Liver (tissue), 9 donors: ENCODE measurements around the gene GPR55. TPM values are rescaled to one million over a fixed set of nuclear protein-coding genes. Genes with fewer than 3 reads are reported as not detected.

Source experiments
- DNase-seq: peaks from one replicate; pipeline ENCODE4 v3.0.0-alpha.2; 2017; ENCODE audit warnings: low spot score
- H3K27ac ChIP-seq, 2 donors: one replicate each; pipeline ENCODE4 v1.7.0; 2013; ENCODE audit warnings: inconsistent platforms in 2 of 2, low read length in 2 of 2, control low read depth in 1 of 2, low read depth in 1 of 2, mild to moderate bottlenecking in 1 of 2
- H3K27me3 ChIP-seq, 4 donors: one replicate each; pipeline versions ENCODE4 v1.6.1 to v1.7.0; 2013; ENCODE audit warnings: low read length in 3 of 4, inconsistent platforms in 1 of 4, mild to moderate bottlenecking in 1 of 4, moderate library complexity in 1 of 4; ENCODE audit not compliant: control insufficient read depth in 4 of 4, insufficient read depth in 4 of 4
- H3K36me3 ChIP-seq, 4 donors: one replicate each; pipeline versions ENCODE4 v1.6.1 to v1.7.0; 2013; ENCODE audit warnings: low read length in 3 of 4, mild to moderate bottlenecking in 3 of 4, low read depth in 1 of 4, moderate library complexity in 1 of 4; ENCODE audit not compliant: control insufficient read depth in 4 of 4, insufficient read depth in 3 of 4
- H3K4me1 ChIP-seq, 4 donors: one replicate each; pipeline versions ENCODE4 v1.6.1 to v1.7.0; 2013; ENCODE audit warnings: low read length in 3 of 4, mild to moderate bottlenecking in 3 of 4, moderate library complexity in 1 of 4; ENCODE audit not compliant: control insufficient read depth in 4 of 4, insufficient read depth in 4 of 4
- H3K4me3 ChIP-seq, 3 donors: one replicate each; pipeline versions ENCODE4 v1.6.1 to v1.7.0; 2013; ENCODE audit warnings: low read length in 3 of 3, control low read depth in 1 of 3, low read depth in 1 of 3, mild to moderate bottlenecking in 1 of 3
- H3K9ac ChIP-seq, 2 donors: one replicate each; pipeline ENCODE4 v1.7.0; 2013; ENCODE audit warnings: low read length in 2 of 2, mild to moderate bottlenecking in 2 of 2, moderate library complexity in 2 of 2, control low read depth in 1 of 2, low read depth in 1 of 2
- H3K9me3 ChIP-seq, 4 donors: one replicate each; pipeline versions ENCODE4 v1.6.1 to v1.7.0; 2013; ENCODE audit warnings: low read length in 3 of 4; ENCODE audit not compliant: control insufficient read depth in 4 of 4
- CTCF ChIP-seq: fragments of 150-350 bp; IDR thresholded peaks from 2 replicates; pipeline ENCODE4 v1.5.1; 2017; ENCODE audit warnings: improper control_type of control experiment, low read depth, low read length; ENCODE audit not compliant: missing input control
- EGR1 ChIP-seq, 2 donors: IDR thresholded peaks; 2 replicates each; pipeline ENCODE4 v1.6.1; 2016 to 2018; ENCODE audit warnings: antibody characterized with exemption in 2 of 2, low read depth in 2 of 2
- FOXA1 ChIP-seq: IDR thresholded peaks from 2 replicates; pipeline ENCODE4 v1.6.1; 2016; ENCODE audit warnings: antibody characterized with exemption
- FOXA2 ChIP-seq: IDR thresholded peaks from 2 replicates; pipeline ENCODE4 v1.6.1; 2016; ENCODE audit warnings: antibody characterized with exemption
- GABPA ChIP-seq, 2 donors: IDR thresholded peaks in 1 of 2; conservative IDR thresholded peaks in 1 of 2; 2 replicates each; pipeline ENCODE4 v1.6.1; 2016; ENCODE audit warnings: antibody characterized with exemption in 2 of 2, mild to moderate bottlenecking in 1 of 2, moderate library complexity in 1 of 2
- HNF4A ChIP-seq, 2 donors: conservative IDR thresholded peaks; 2 replicates each; pipeline ENCODE4 v1.6.1; 2016; ENCODE audit warnings: antibody characterized with exemption in 2 of 2, mild to moderate bottlenecking in 2 of 2
- HNF4G ChIP-seq: IDR thresholded peaks from 2 replicates; pipeline ENCODE4 v1.6.1; 2016; ENCODE audit warnings: antibody characterized with exemption
- JUND ChIP-seq, 2 donors: IDR thresholded peaks; 2 replicates each; pipeline ENCODE4 v1.6.1; 2016; ENCODE audit warnings: antibody characterized with exemption in 2 of 2
- MAX ChIP-seq: IDR thresholded peaks from 2 replicates; pipeline ENCODE4 v1.6.1; 2016; ENCODE audit warnings: antibody characterized with exemption
- NR2F2 ChIP-seq: IDR thresholded peaks from 2 replicates; pipeline ENCODE4 v1.6.1; 2016; ENCODE audit warnings: antibody characterized with exemption
- RAD21 ChIP-seq, 2 donors: IDR thresholded peaks; 2 replicates each; pipeline ENCODE4 v1.6.1; 2016; ENCODE audit warnings: antibody characterized with exemption in 2 of 2, mild to moderate bottlenecking in 2 of 2
- REST ChIP-seq: IDR thresholded peaks from 2 replicates; pipeline ENCODE4 v1.6.1; 2016; ENCODE audit warnings: antibody characterized with exemption, mild to moderate bottlenecking
- RXRA ChIP-seq, 2 donors: IDR thresholded peaks; 2 replicates each; pipeline ENCODE4 v1.6.1; 2017 to 2018; ENCODE audit warnings: antibody characterized with exemption in 2 of 2, mild to moderate bottlenecking in 1 of 2
- SP1 ChIP-seq: IDR thresholded peaks from 2 replicates; pipeline ENCODE4 v1.6.1; 2018; ENCODE audit warnings: antibody characterized with exemption, mild to moderate bottlenecking
- TAF1 ChIP-seq: conservative IDR thresholded peaks from 2 replicates; pipeline ENCODE4 v1.6.1; 2016; ENCODE audit warnings: antibody characterized with exemption, mild to moderate bottlenecking
- YY1 ChIP-seq: IDR thresholded peaks from 2 replicates; pipeline ENCODE4 v1.6.1; 2016; ENCODE audit warnings: antibody characterized with exemption, mild to moderate bottlenecking
- WGBS: extraction: QIAGEN DNeasy Blood & Tissue Kit; methylation state at CpG from one replicate; pipeline ENCODE4 v1.1.7; 2013; 5-methylcytosine and 5-hydroxymethylcytosine counted together
- polyA plus RNA-seq, 2 donors: library from polyadenylated mRNA; stranded (reverse) in 1 of 2; unstranded in 1 of 2; fragments of 200-250 nt in 1 of 2; fragments of >200 nt in 1 of 2; fragmentation: Nextera tagmentation in 1 of 2; extraction: Ambion mirVana in 1 of 2; gene quantifications; one replicate each; pipeline versions ENCODE4 v1.2.1 to v1.2.3, GENCODE V29; 2013 to 2015
- total RNA-seq, 2 donors: library from RNA; depleted of rRNA; stranded (reverse); fragments of >200 nt; gene quantifications; one replicate each; pipeline ENCODE4 v1.2.3, GENCODE V29; 2014
- TF ChIP-seq, protein P1 (sequence below): IDR thresholded peaks from 2 replicates; pipeline ENCODE4 v1.6.1; 2016; ENCODE audit warnings: antibody characterized with exemption
- TF ChIP-seq, protein P2 (sequence below): IDR thresholded peaks from 2 replicates; pipeline ENCODE4 v1.6.1; 2016; ENCODE audit warnings: antibody characterized with exemption
- donor health status: healthy.
- donor health status: healthy.
- donor health status: healthy.
- donor health status: healthy.
- donor health status: healthy.

The GPR55 gene
- total and polyA plus RNA-seq, 4 donors: 0.05 to 0.17 (median 0.10) TPM; not detected in 1

DNA sequence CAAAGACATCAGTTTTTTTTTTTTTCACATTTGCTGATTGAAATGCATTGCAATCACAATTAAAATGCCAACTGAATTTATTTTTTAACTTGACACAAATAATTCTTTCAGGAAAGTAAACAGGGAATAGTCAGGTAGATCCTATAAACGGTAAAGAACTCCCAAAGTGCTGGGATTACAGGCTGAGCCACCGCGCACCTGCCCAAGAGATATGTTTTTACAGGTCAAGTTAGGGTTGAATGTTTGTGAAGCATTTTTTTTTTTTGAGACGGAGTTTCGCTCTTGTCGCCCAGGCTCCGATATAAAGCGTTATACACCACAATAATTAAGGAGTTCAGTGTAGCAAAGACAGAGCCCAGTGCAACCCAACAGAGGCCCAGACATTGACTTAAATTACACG lies 45.2 kb downstream of the GPR55 start:
- no peaks in the 10 kb centered on the region for H3K27me3 ChIP-seq
- no peaks in the 10 kb centered on the region for H3K4me1 ChIP-seq
- no peak overlapping the region for H3K27ac ChIP-seq
- no peaks in the 10 kb centered on the region for H3K9me3 ChIP-seq
- no peak overlapping the region for H3K9ac ChIP-seq
- DNase-seq: no peak
- H3K4me3 ChIP-seq: no peak overlapping the region
- 85% methylated on average over 9 of the region's 9 CpGs for WGBS
- TF ChIP-seq TAF1 (no peak), NR2F2 (no peak), RAD21 (IDR thresholded peaks at IDR 0.05) (no peak), SP1 (no peak)
- H3K36me3 ChIP-seq: peaks cover 0 to 2% (median 0%) of the 10 kb centered on the region in 4 donors

- no peak overlapping the region for H3K27ac ChIP-seq
- 76% methylated on average over 11 of the region's 11 CpGs for WGBS
- no peaks in the 10 kb centered on the region for H3K4me1 ChIP-seq
- no peak overlapping the region for H3K9ac ChIP-seq
- H3K27me3 ChIP-seq: no peaks in the 10 kb centered on the region
- DNase-seq: no peak
- no peaks in the 10 kb centered on the region for H3K9me3 ChIP-seq
- H3K4me3 ChIP-seq: no peak overlapping the region
- TF ChIP-seq FOXA1 (no peak), TAF1 (no peak), MAX (no peak), NR2F2 (no peak), GABPA (IDR thresholded peaks at IDR 0.05 in 1 of 2, conservative IDR thresholded peaks at IDR 0.05 in 1 of 2) (no peak), RXRA (IDR thresholded peaks at IDR 0.05) (no peak), CTCF (no peak), HNF4A (conservative IDR thresholded peaks at IDR 0.05) (no peak), YY1 (no peak), SP1 (no peak), REST (no peak), FOXA2 (no peak), JUND (IDR thresholded peaks at IDR 0.05) (no peak), EGR1 (IDR thresholded peaks at IDR 0.05; ENCODE audit: low read depth in 2 of 2) (no peak), RAD21 (IDR thresholded peaks at IDR 0.05) (no peak), HNF4G (no peak)
- TF ChIP-seq, protein P1, sequence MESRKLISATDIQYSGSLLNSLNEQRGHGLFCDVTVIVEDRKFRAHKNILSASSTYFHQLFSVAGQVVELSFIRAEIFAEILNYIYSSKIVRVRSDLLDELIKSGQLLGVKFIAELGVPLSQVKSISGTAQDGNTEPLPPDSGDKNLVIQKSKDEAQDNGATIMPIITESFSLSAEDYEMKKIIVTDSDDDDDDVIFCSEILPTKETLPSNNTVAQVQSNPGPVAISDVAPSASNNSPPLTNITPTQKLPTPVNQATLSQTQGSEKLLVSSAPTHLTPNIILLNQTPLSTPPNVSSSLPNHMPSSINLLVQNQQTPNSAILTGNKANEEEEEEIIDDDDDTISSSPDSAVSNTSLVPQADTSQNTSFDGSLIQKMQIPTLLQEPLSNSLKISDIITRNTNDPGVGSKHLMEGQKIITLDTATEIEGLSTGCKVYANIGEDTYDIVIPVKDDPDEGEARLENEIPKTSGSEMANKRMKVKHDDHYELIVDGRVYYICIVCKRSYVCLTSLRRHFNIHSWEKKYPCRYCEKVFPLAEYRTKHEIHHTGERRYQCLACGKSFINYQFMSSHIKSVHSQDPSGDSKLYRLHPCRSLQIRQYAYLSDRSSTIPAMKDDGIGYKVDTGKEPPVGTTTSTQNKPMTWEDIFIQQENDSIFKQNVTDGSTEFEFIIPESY: no peak
- TF ChIP-seq, protein P2, sequence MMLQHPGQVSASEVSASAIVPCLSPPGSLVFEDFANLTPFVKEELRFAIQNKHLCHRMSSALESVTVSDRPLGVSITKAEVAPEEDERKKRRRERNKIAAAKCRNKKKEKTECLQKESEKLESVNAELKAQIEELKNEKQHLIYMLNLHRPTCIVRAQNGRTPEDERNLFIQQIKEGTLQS: no peak
- H3K36me3 ChIP-seq: peaks cover 0 to 2% (median 0%) of the 10 kb centered on the region in 4 donors
Measured at GRCh38 chr2:230879271-230879882, 45.7 kb downstream of the GPR55 start.
